B cell (primary cell): ENCODE results near the gene STX4. TPM values are rescaled to one million over a fixed set of nuclear protein-coding genes. Genes with fewer than 3 reads are reported as not detected.

Experiments used
- ATAC-seq: fragments of 200-7000 bp; cut with Tn5 transposase; one replicate; pipeline ENCODE4 v1.10.0; 2021; ENCODE audit warnings: low read depth, mild to moderate bottlenecking, moderate number of reproducible peaks, moderate library complexity
- CTCF ChIA-PET: fragments of 350-600 bp; sonication (Branson Sonifier 250); formaldehyde crosslinking; loops from one replicate; lab custom pipeline; 2021; ENCODE audit warnings: antibody characterized with exemption, inconsistent platforms; lab: Charles Lee
- POLR2A ChIA-PET: fragments of 350-600 bp; sonication (Branson Sonifier 250); formaldehyde crosslinking; loops from one replicate; lab custom pipeline; 2021; ENCODE audit warnings: antibody characterized with exemption; lab: Charles Lee
- DNase-seq: peaks from one replicate; pipeline ENCODE4 v3.0.0; 2013
- H2AFZ ChIP-seq: 2 replicates; pipeline ENCODE4 v1.6.1; 2012; ENCODE audit warnings: mild to moderate bottlenecking, low read depth, low read length; ENCODE audit not compliant: insufficient read depth, poor library complexity, severe bottlenecking
- H3K27ac ChIP-seq, 2 donors: 1 replicate in 1 of 2; 2 replicates in 1 of 2; pipeline ENCODE4 v1.5.1; 2012 to 2013; ENCODE audit warnings: low read length in 2 of 2, mild to moderate bottlenecking in 2 of 2, moderate library complexity in 1 of 2
- H3K27me3 ChIP-seq, 4 experiments: fragments of 200-600 bp in 1 of 4; sonication (generic) in 1 of 4; replicated peaks in 1 of 4; 1 replicate in 2 of 4; 2 replicates in 2 of 4; pipeline versions ENCODE4 v1.6.1 to v1.7.0; 2013 to 2016; ENCODE audit warnings: low read length in 3 of 4, mild to moderate bottlenecking in 2 of 4, mixed read lengths in 1 of 4, moderate library complexity in 1 of 4; ENCODE audit not compliant: insufficient read depth in 4 of 4, control insufficient read depth in 3 of 4; ENCODE audit errors: control extremely low read depth in 1 of 4
- H3K36me3 ChIP-seq, 2 experiments: replicated peaks in 1 of 2; 1 replicate in 1 of 2; 2 replicates in 1 of 2; pipeline versions ENCODE4 v1.6.1 to v1.7.1; 2013; ENCODE audit warnings: low read length in 1 of 2; ENCODE audit not compliant: insufficient read depth in 2 of 2, control insufficient read depth in 1 of 2; ENCODE audit errors: control extremely low read depth in 1 of 2, extremely low read depth in 1 of 2
- H3K4me1 ChIP-seq, 2 donors: fragments of 200-600 bp in 1 of 2; sonication (generic) in 1 of 2; 1 replicate in 1 of 2; 2 replicates in 1 of 2; pipeline versions ENCODE4 v1.5.1 to v1.6.1; 2013 to 2017; ENCODE audit warnings: low read length in 2 of 2; ENCODE audit not compliant: control insufficient read depth in 2 of 2, insufficient read depth in 2 of 2
- H3K4me2 ChIP-seq: replicated peaks from 2 replicates; pipeline ENCODE3; 2012; ENCODE audit warnings: mild to moderate bottlenecking, low read depth, low read length; ENCODE audit not compliant: poor library complexity, severe bottlenecking
- H3K4me3 ChIP-seq, 5 experiments: fragments of 200-600 bp in 1 of 5; sonication (generic) in 1 of 5; 1 replicate in 3 of 5; 2 replicates in 2 of 5; pipeline versions ENCODE4 v1.5.1 to v1.7.0; 2011 to 2016; ENCODE audit warnings: low read length in 4 of 5, mild to moderate bottlenecking in 4 of 5, low read depth in 2 of 5, control low read depth in 1 of 5, moderate library complexity in 1 of 5; ENCODE audit not compliant: insufficient read depth in 1 of 5; ENCODE audit errors: control extremely low read depth in 1 of 5, extremely low read depth in 1 of 5
- H3K79me2 ChIP-seq: fragments of 200-600 bp; sonication (generic); one replicate; pipeline ENCODE4 v1.6.0; 2016; ENCODE audit warnings: low read length; ENCODE audit not compliant: control insufficient read depth, insufficient read depth
- H3K9ac ChIP-seq: fragments of 200-600 bp; sonication (generic); 2 replicates; pipeline ENCODE4 v1.6.1; 2017; ENCODE audit warnings: mild to moderate bottlenecking, low read length, moderate library complexity
- H3K9me3 ChIP-seq, 3 donors: one replicate each; pipeline versions ENCODE4 v1.6.1 to v1.7.1; 2013; ENCODE audit warnings: low read length in 2 of 3; ENCODE audit not compliant: control insufficient read depth in 2 of 3, insufficient read depth in 1 of 3; ENCODE audit errors: control extremely low read depth in 1 of 3
- H4K20me1 ChIP-seq: 2 replicates; pipeline ENCODE4 v1.6.0; 2012; ENCODE audit warnings: mild to moderate bottlenecking, low read length; ENCODE audit not compliant: insufficient read depth, control insufficient read depth, poor library complexity, severe bottlenecking
- H3K27ac Mint-ChIP-seq: one replicate; pipeline ENCODE4 v1.8.0; 2021; ENCODE audit warnings: mixed read lengths
- H3K27me3 Mint-ChIP-seq: one replicate; pipeline ENCODE4 v1.8.0; 2021; ENCODE audit warnings: mixed read lengths
- H3K4me1 Mint-ChIP-seq: one replicate; pipeline ENCODE4 v1.8.0; 2021; ENCODE audit warnings: mixed read lengths
- H3K4me3 Mint-ChIP-seq: one replicate; pipeline ENCODE4 v1.8.0; 2021; ENCODE audit warnings: mixed read lengths
- H3K9me3 Mint-ChIP-seq: one replicate; pipeline ENCODE4 v1.8.0; 2022; ENCODE audit warnings: mixed read lengths; ENCODE audit not compliant: insufficient read depth
- CTCF ChIP-seq: fragments of 200-600 bp; IDR thresholded peaks from one replicate; pipeline ENCODE4 v1.8.0; 2022; ENCODE audit warnings: antibody characterized with exemption, mild to moderate bottlenecking
- EZH2 ChIP-seq: IDR thresholded peaks from 2 replicates; pipeline ENCODE4 v1.6.1; 2012; ENCODE audit warnings: borderline replicate concordance, low read depth, mild to moderate bottlenecking, moderate library complexity, low read length; ENCODE audit not compliant: insufficient read depth, poor library complexity, severe bottlenecking
- WGBS: methylation state at CpG from one replicate; pipeline ENCODE4 v1.1.5; 2013; ENCODE audit warnings: missing lambda C conversion rate; ENCODE audit not compliant: insufficient coverage; 5-methylcytosine and 5-hydroxymethylcytosine counted together
- intact Hi-C: fragments of 100-400 bp; cut with micrococcal nuclease; formaldehyde crosslinking; loops from one replicate; pipeline ENCODE4 v1.10.0; 2022
- polyA plus RNA-seq: library from polyadenylated mRNA; depleted of rRNA; stranded (reverse); fragments of >200 nt; gene quantifications from 2 replicates; pipeline ENCODE4 v1.2.3, GENCODE V29; 2012
- total RNA-seq, 2 donors: library from RNA; stranded (reverse); fragments of 120-200 nt in 1 of 2; gene quantifications; 1 replicate in 1 of 2; 2 replicates in 1 of 2; pipeline versions ENCODE4 v1.2.3 to v1.2.4, GENCODE V29; 2013 to 2022

The STX4 gene
- total and polyA plus RNA-seq, 2 donors (not counting 1 experiment from before 2014, with no cell fraction given), result 120 to 133 TPM

- Mint-ChIP-seq H3K9me3 (no peaks in the 10 kb centered on the region), H3K4me1 (peaks cover 2% of the 10 kb centered on the region), H3K4me3 (no peak overlapping the region), H3K27ac (no peak overlapping the region), H3K27me3 (no peaks in the 10 kb centered on the region)
- no peaks in the 10 kb centered on the region for H3K9me3 ChIP-seq
- ATAC-seq (no peak), DNase-seq (no peak)
- TF ChIP-seq CTCF, result no peak
- no peak for TF ChIP-seq EZH2
- H3K4me2 ChIP-seq, result no peak overlapping the region
- H3K4me1 ChIP-seq, result peaks cover 0 to 5% of the 10 kb centered on the region in 2 donors
- no peaks in the 10 kb centered on the region for H3K79me2 ChIP-seq
- H3K4me3 ChIP-seq, result no peak overlapping the region
- H3K27ac ChIP-seq, result no peak overlapping the region
- ChIA-PET CTCF (no interaction called here), POLR2A (no interaction called here)
- H4K20me1 ChIP-seq, result no peaks in the 10 kb centered on the region
- intact Hi-C loops, result no loop called here
- H3K27me3 ChIP-seq, result no peaks in the 10 kb centered on the region
- no peak overlapping the region for H2AFZ ChIP-seq
- 95% methylated on average over 8 of the region's 10 CpGs for WGBS
- H3K9ac ChIP-seq, result no peak overlapping the region
- no peaks in the 10 kb centered on the region for H3K36me3 ChIP-seq
Measured at GRCh38 chr16:31050280-31051030, 17.1 kb downstream of the STX4 start.

GRCh38 chr16:31052114-31052513 lies 18.8 kb downstream of the STX4 start:
- H3K79me2 ChIP-seq, result no peaks in the 10 kb centered on the region
- H3K4me1 ChIP-seq, result peaks cover 0 to 5% of the 10 kb centered on the region in 2 donors
- H3K27ac ChIP-seq, result no peak overlapping the region
- no peak overlapping the region for H2AFZ ChIP-seq
- ChIA-PET CTCF (no interaction called here), POLR2A (no interaction called here)
- Mint-ChIP-seq H3K27ac (no peak overlapping the region), H3K9me3 (no peaks in the 10 kb centered on the region), H3K27me3 (no peaks in the 10 kb centered on the region), H3K4me1 (peaks cover 2% of the 10 kb centered on the region), H3K4me3 (no peak overlapping the region)
- intact Hi-C loops, result no loop called here
- no peaks in the 10 kb centered on the region for H4K20me1 ChIP-seq
- H3K4me2 ChIP-seq, result no peak overlapping the region
- WGBS, result no CpG with 5 or more reads among the region's 2 CpGs
- ATAC-seq, result no peak
- no peak for DNase-seq
- no peak overlapping the region for H3K4me3 ChIP-seq
- H3K9me3 ChIP-seq, result no peaks in the 10 kb centered on the region
- no peak overlapping the region for H3K9ac ChIP-seq
- H3K36me3 ChIP-seq, result no peaks in the 10 kb centered on the region
- H3K27me3 ChIP-seq, result no peaks in the 10 kb centered on the region
- TF ChIP-seq EZH2 (no peak), CTCF (no peak)
